H9 (cell line): Measurements from ENCODE around the gene FANCL. TPM values are rescaled to one million over a fixed set of nuclear protein-coding genes. Genes with fewer than 3 reads are reported as not detected.

ENCODE experiments used
- DNase-seq: peaks from one replicate; pipeline ENCODE4 v3.0.0-alpha.2; 2017
- H2AFZ ChIP-seq: one replicate; pipeline ENCODE4 v1.6.1; 2013; ENCODE audit warnings: mild to moderate bottlenecking, low read length, control low read depth, moderate library complexity
- H2AK5ac ChIP-seq: 2 replicates; pipeline ENCODE4 v1.6.1; 2013; ENCODE audit warnings: low read length, control low read depth, mixed read lengths; ENCODE audit not compliant: insufficient read length
- H2BK120ac ChIP-seq: one replicate; pipeline ENCODE4 v1.6.1; 2013; ENCODE audit warnings: low read depth, mild to moderate bottlenecking, low read length, control low read depth, inconsistent platforms; ENCODE audit not compliant: poor library complexity, severe bottlenecking
- H2BK12ac ChIP-seq: 2 replicates; pipeline ENCODE4 v1.6.1; 2013; ENCODE audit warnings: low read length, control low read depth, mixed read lengths, low read depth; ENCODE audit not compliant: insufficient read length
- H2BK15ac ChIP-seq: 2 replicates; pipeline ENCODE4 v1.6.1; 2013; ENCODE audit warnings: low read depth, low read length, control low read depth
- H2BK20ac ChIP-seq: one replicate; pipeline ENCODE4 v1.6.1; 2013; ENCODE audit warnings: low read depth, mild to moderate bottlenecking, low read length, control low read depth, inconsistent platforms; ENCODE audit not compliant: poor library complexity, severe bottlenecking
- H2BK5ac ChIP-seq: 2 replicates; pipeline ENCODE4 v1.6.1; 2013; ENCODE audit warnings: low read length, control low read depth, mixed read lengths; ENCODE audit not compliant: insufficient read length
- H3K14ac ChIP-seq: 2 replicates; pipeline ENCODE4 v1.6.1; 2013; ENCODE audit warnings: low read length, control low read depth; ENCODE audit not compliant: insufficient read depth
- H3K18ac ChIP-seq: 2 replicates; pipeline ENCODE4 v1.6.1; 2013; ENCODE audit warnings: low read depth, mild to moderate bottlenecking, mixed read lengths, low read length, control low read depth; ENCODE audit not compliant: insufficient read length
- H3K23ac ChIP-seq: 2 replicates; pipeline ENCODE4 v1.6.1; 2013; ENCODE audit warnings: low read length, control low read depth, mixed read lengths, low read depth; ENCODE audit not compliant: insufficient read length
- H3K23me2 ChIP-seq: 2 replicates; pipeline ENCODE4 v1.6.1; 2013; ENCODE audit warnings: low read depth, mild to moderate bottlenecking, mixed read lengths, low read length, control low read depth; ENCODE audit not compliant: insufficient read length, poor library complexity, severe bottlenecking
- H3K27ac ChIP-seq: 2 replicates; pipeline ENCODE4 v1.5.1; 2013; ENCODE audit warnings: low read length, control low read depth, mixed read lengths, low read depth; ENCODE audit not compliant: insufficient read length
- H3K27me3 ChIP-seq: 2 replicates; pipeline ENCODE4 v1.6.1; 2013; ENCODE audit warnings: low read length, control low read depth, inconsistent platforms; ENCODE audit not compliant: insufficient read depth
- H3K4ac ChIP-seq: 2 replicates; pipeline ENCODE4 v1.6.1; 2013; ENCODE audit warnings: low read depth, mild to moderate bottlenecking, control low read depth, inconsistent platforms, low read length, moderate library complexity
- H3K4me1 ChIP-seq: 2 replicates; pipeline ENCODE4 v1.6.1; 2013; ENCODE audit warnings: low read length, control low read depth, inconsistent platforms; ENCODE audit not compliant: insufficient read depth
- H3K4me2 ChIP-seq: 2 replicates; pipeline ENCODE4 v1.6.1; 2013; ENCODE audit warnings: low read length, control low read depth, mixed read lengths; ENCODE audit not compliant: insufficient read length, insufficient read depth
- H3K56ac ChIP-seq: 2 replicates; pipeline ENCODE4 v1.6.1; 2013; ENCODE audit warnings: low read depth, mild to moderate bottlenecking, mixed read lengths, low read length, control low read depth; ENCODE audit not compliant: insufficient read length
- H3K79me1 ChIP-seq: 2 replicates; pipeline ENCODE4 v1.6.1; 2013; ENCODE audit warnings: low read depth, mild to moderate bottlenecking, moderate library complexity, low read length, control low read depth, inconsistent platforms; ENCODE audit not compliant: insufficient read depth, poor library complexity, severe bottlenecking
- H3K79me2 ChIP-seq: 2 replicates; pipeline ENCODE4 v1.6.1; 2013; ENCODE audit warnings: low read length, control low read depth, inconsistent platforms; ENCODE audit not compliant: insufficient read depth
- H3K9ac ChIP-seq: 2 replicates; pipeline ENCODE4 v1.6.1; 2013; ENCODE audit warnings: low read length, control low read depth, mixed read lengths; ENCODE audit not compliant: insufficient read length; ENCODE audit errors: extremely low read depth
- H3K9me3 ChIP-seq: one replicate; pipeline ENCODE4 v1.6.1; 2013; ENCODE audit warnings: low read depth, low read length, inconsistent platforms; ENCODE audit not compliant: control insufficient read depth
- H3T11ph ChIP-seq: one replicate; pipeline ENCODE4 v1.6.1; 2013; ENCODE audit warnings: mild to moderate bottlenecking, low read length, control low read depth, inconsistent platforms
- H4K20me1 ChIP-seq: one replicate; pipeline ENCODE4 v1.6.1; 2013; ENCODE audit not compliant: control insufficient read depth, insufficient read length, insufficient read depth
- H4K5ac ChIP-seq: 2 replicates; pipeline ENCODE4 v1.6.1; 2013; ENCODE audit warnings: low read depth, mild to moderate bottlenecking, mixed read lengths, low read length, control low read depth; ENCODE audit not compliant: insufficient read length
- H4K8ac ChIP-seq: replicated peaks from 2 replicates; pipeline ENCODE4 v1.6.1; 2013; ENCODE audit warnings: low read length, control low read depth, mixed read lengths, low read depth; ENCODE audit not compliant: insufficient read length
- H4K91ac ChIP-seq: 2 replicates; pipeline ENCODE4 v1.6.1; 2013; ENCODE audit warnings: low read depth, mild to moderate bottlenecking, moderate library complexity, mixed read lengths, low read length, control low read depth; ENCODE audit not compliant: insufficient read length
- H3K27ac Mint-ChIP-seq, 3 experiments: 2 replicates in 2 of 3; 3 replicates in 1 of 3; pipeline ENCODE4 v1.8.0; 2020 to 2021; ENCODE audit warnings: mixed read lengths in 3 of 3, mild to moderate bottlenecking in 1 of 3, moderate library complexity in 1 of 3
- H3K27me3 Mint-ChIP-seq: 2 replicates; pipeline ENCODE4 v1.8.0; 2021; ENCODE audit warnings: low read depth, mild to moderate bottlenecking, moderate library complexity, mixed read lengths
- H3K36me3 Mint-ChIP-seq, 3 experiments: 2 replicates in 2 of 3; 3 replicates in 1 of 3; pipeline ENCODE4 v1.8.0; 2020 to 2021; ENCODE audit warnings: low read depth in 3 of 3, mixed read lengths in 3 of 3; ENCODE audit not compliant: insufficient read depth in 1 of 3
- H3K4me1 Mint-ChIP-seq, 2 experiments: 2 replicates each; pipeline ENCODE4 v1.8.0; 2020; ENCODE audit warnings: mixed read lengths in 2 of 2
- H3K4me3 Mint-ChIP-seq, 2 experiments: 2 replicates in 1 of 2; 3 replicates in 1 of 2; pipeline ENCODE4 v1.8.0; 2020 to 2021; ENCODE audit warnings: mild to moderate bottlenecking in 2 of 2, mixed read lengths in 2 of 2, moderate library complexity in 1 of 2
- H3K9me3 Mint-ChIP-seq, 2 experiments: 2 replicates in 1 of 2; 3 replicates in 1 of 2; pipeline ENCODE4 v1.8.0; 2020; ENCODE audit warnings: mild to moderate bottlenecking in 2 of 2, mixed read lengths in 2 of 2, moderate library complexity in 1 of 2
- CTCF ChIP-seq: fragments of 200-600 bp; sonication (generic); conservative IDR thresholded peaks from 3 replicates; pipeline ENCODE4 v1.8.0; 2021; ENCODE audit warnings: antibody characterized with exemption, mild to moderate bottlenecking
- WGBS: extraction: QIAGEN DNeasy Blood & Tissue Kit; methylation state at CpG from one replicate; pipeline ENCODE4 v1.1.7; 2013; ENCODE audit warnings: missing lambda C conversion rate, low lambda C conversion rate, mixed read lengths; ENCODE audit not compliant: insufficient read length; ENCODE audit errors: extremely low coverage; 5-methylcytosine and 5-hydroxymethylcytosine counted together
- total RNA-seq: library from RNA; stranded (reverse); gene quantifications from 2 replicates; pipeline ENCODE4 v1.2.1, GENCODE V29; 2021

FANCL gene
- total RNA-seq, 1 experiment from 2014 or later: 41.5 TPM

- Histone ChIP-seq H3K4me1 (no peaks in the 10 kb centered on the region), H3K14ac (no peak overlapping the region), H3K4me2 (no peak overlapping the region), H3K27me3 (no peaks in the 10 kb centered on the region), H3K79me1 (no peaks in the 10 kb centered on the region), H4K20me1 (no peaks in the 10 kb centered on the region), H4K8ac (no peak overlapping the region), H3K79me2 (no peaks in the 10 kb centered on the region), H3K56ac (no peak overlapping the region), H3T11ph (no peak overlapping the region), H2BK120ac (no peak overlapping the region), H2BK20ac (no peak overlapping the region), H2BK5ac (no peak overlapping the region), H3K23me2 (no peaks in the 10 kb centered on the region), H2AK5ac (no peak overlapping the region), H3K18ac (no peak overlapping the region), H3K23ac (no peak overlapping the region), H4K5ac (no peak overlapping the region), H2BK15ac (no peak overlapping the region), H2BK12ac (no peak overlapping the region), H2AFZ (no peak overlapping the region), H3K27ac (no peak overlapping the region), H3K4ac (no peak overlapping the region), H4K91ac (no peak overlapping the region), H3K9ac (no peak overlapping the region), H3K9me3 (no peaks in the 10 kb centered on the region)
- Mint-ChIP-seq H3K27me3 (no peaks in the 10 kb centered on the region), H3K4me1 (peaks cover 6 to 7% of the 10 kb centered on the region in 2 experiments), H3K36me3 (peaks cover 3 to 26% (median 13%) of the 10 kb centered on the region in 3 experiments; a peak in 6 of 7 replicates), H3K9me3 (no peaks in the 10 kb centered on the region), H3K4me3 (no peak overlapping the region), H3K27ac (peak overlapping the region in 2 of 3 experiments; percentile 36 to 85; a peak in 2 of 7 replicates)
- no peak for TF ChIP-seq CTCF
- WGBS: no CpG with 5 or more reads among the region's 7 CpGs
- DNase-seq: no peak
These were observed 85.9 kb downstream of the FANCL start for GRCh38 chr2:58155160-58155778.
